NB4 (cell line): ENCODE results near the gene SEMA3B.

Experiments
- MAX ChIP-seq: IDR thresholded peaks from 2 replicates; pipeline ENCODE4 v1.6.1; 2011; ENCODE audit warnings: low read depth, low read length
- MYC ChIP-seq: IDR thresholded peaks from 2 replicates; pipeline ENCODE4 v1.6.1; 2011; ENCODE audit warnings: low read depth, low read length
- POLR2A ChIP-seq: IDR thresholded peaks from 2 replicates; pipeline ENCODE4 v1.6.1; 2011; ENCODE audit warnings: mild to moderate bottlenecking; ENCODE audit not compliant: insufficient read length; ENCODE audit errors: extremely low read depth
- TF ChIP-seq, protein P1 (sequence below): IDR thresholded peaks from one replicate; pipeline ENCODE4 v1.5.1; 2012; ENCODE audit warnings: low read depth, low read length

DNA sequence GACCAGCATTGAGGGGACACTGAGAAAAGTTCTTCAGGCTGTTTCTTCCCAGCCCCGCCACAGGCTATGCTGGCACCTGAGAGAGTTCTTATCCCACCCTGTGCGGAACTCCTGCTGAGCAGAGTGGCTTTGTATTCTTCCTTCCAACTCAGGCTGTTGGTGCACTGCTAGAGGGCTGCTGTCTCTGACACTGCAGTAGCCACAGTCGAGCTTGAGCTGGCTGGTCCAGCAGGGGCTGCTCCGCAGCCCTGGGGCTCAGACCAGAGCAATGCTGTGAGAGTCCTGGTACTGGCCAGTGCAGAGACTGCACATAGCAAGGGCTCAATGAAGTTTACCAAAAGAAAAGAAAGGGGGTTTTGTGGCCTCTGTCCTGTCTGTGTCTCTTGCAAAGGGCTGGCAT lies 29.3 kb upstream of the SEMA3B start:
- TF ChIP-seq POLR2A (no peak), MAX (no peak), MYC (no peak)
- TF ChIP-seq, protein P1, sequence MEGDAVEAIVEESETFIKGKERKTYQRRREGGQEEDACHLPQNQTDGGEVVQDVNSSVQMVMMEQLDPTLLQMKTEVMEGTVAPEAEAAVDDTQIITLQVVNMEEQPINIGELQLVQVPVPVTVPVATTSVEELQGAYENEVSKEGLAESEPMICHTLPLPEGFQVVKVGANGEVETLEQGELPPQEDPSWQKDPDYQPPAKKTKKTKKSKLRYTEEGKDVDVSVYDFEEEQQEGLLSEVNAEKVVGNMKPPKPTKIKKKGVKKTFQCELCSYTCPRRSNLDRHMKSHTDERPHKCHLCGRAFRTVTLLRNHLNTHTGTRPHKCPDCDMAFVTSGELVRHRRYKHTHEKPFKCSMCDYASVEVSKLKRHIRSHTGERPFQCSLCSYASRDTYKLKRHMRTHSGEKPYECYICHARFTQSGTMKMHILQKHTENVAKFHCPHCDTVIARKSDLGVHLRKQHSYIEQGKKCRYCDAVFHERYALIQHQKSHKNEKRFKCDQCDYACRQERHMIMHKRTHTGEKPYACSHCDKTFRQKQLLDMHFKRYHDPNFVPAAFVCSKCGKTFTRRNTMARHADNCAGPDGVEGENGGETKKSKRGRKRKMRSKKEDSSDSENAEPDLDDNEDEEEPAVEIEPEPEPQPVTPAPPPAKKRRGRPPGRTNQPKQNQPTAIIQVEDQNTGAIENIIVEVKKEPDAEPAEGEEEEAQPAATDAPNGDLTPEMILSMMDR, result no peak
